HK-2 (cell line): ENCODE results near the gene PIP5KL1.

Experiments
- DNase-seq: peaks from one replicate; pipeline ENCODE4 v3.0.0-alpha.2; 2018; ENCODE audit not compliant: unreplicated experiment

Gene PIP5KL1

DNA sequence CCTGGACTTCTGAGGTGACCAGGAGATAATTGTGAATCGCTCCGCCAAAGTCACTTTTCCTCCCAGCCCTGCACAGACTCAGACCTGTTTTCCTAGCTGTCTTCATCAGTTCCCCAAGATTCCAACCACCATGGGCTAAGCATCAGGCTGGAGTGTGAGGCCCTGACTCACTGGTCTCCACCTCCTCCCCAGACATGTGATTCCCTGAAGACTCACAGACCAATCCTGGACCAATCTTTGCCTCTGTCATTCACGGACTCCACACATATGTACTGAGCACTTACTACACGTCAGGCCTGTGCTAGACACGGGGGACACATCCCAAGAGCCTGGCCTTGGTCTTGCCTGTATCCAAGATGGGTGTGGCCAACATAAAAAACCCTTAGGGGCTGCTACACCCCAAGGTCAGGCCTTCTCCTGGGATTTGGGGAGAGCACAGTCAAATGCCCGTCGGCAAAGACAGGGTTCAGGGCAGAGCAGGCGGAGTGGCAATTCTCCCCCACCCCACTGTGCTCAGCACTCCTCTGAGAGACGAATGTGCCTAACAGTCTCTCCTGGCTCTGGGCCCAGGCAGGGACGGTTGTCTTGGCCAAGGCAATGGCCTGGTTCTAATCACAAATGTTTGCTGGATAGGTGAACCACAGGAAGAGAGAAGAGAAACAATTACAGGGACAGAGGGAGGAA, 38.3 kb upstream of the PIP5KL1 start:
- DNase-seq: peak; percentile 40

- DNase-seq: peak; percentile 60
Measured at GRCh38 chr9:127968042-127968441, 37.5 kb upstream of the PIP5KL1 start.

DNA sequence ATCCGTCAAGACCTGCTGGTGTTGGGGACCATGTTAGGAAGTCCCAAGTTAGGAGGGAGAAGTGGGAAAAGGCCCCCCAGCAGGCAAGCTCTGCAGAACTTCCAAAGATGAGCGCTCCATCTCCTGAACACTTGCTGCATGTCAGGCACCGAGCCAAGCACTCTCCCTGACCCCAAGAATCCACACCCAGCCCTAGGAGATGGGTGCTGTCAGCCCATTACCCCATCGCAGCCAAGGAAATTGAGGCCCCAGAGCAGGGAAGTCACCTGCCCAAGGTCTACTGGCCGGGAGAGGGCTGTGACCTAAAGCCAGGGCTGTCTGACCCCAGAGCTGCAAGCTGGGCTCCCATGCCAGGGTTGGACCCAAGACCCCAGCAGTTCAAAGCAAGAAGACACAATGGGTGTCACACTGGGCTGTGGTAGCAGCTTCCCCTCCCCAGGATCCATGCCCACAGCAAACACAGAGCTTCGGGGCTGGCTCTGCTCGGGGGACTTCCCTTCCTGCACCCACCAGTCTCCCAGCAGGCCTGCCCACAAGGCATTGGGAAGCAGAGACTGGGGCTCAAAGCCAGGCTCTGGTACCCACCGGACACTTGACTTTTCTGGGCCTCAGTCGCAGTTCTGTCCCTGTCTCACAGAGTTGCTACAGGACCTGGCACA, 36.7 kb upstream of the PIP5KL1 start:
- no peak for DNase-seq

DNA sequence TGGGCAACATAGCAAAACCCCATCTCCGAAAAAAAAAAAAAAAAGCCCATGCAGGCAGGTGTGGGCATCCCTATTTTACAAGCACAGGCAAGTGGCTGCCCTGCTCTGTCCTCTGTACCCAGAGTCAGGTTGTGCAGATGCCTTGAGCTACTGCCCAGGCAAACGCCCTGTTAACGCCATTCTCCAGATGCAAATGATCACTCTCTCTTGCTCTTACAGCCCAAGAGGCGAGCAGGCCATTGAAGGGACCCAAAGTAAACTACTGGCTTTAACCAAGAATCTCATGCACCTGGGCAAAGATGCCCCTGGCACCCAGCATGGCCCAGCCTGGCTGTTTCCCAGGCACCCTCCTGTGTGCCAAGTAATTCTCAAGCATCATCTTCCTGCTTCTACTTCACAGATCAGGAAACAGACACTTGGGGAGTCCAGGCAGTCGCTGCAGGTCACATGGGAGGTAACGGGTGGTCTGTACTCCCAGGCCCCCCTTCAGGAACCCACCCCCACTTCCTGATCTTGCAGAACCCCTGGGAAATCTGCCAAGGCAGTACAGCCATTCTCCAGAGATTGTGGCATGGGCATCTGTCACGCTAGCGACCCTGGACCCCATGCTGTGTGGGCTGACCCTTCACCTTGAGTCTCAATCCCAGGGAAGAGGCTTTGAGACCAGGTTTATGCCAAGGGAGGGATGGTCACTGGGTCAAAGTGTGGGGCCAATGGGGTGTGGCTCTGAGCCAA, 36.0 kb upstream of the PIP5KL1 start:
- no peak for DNase-seq

DNA sequence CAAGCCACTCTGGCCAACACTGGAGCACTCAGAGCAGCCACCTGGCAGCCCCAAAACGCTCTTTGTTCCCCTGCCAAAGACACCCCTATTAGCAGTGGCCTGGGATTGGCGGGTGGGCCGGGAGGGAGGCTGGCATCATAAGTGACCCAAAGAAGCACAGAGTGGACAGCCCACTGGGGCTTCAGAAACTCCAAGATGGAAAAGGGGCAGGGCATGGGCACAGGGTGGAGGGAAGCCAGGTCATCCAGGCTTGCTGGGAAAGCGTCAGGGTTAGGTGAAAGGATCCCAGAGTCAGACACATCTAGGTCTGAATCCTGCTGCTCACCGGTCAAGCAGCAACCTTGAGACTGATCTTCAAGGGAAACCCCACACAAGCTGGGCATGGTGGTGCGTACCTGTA, 35.4 kb upstream of the PIP5KL1 start:
- no peak for DNase-seq

DNA sequence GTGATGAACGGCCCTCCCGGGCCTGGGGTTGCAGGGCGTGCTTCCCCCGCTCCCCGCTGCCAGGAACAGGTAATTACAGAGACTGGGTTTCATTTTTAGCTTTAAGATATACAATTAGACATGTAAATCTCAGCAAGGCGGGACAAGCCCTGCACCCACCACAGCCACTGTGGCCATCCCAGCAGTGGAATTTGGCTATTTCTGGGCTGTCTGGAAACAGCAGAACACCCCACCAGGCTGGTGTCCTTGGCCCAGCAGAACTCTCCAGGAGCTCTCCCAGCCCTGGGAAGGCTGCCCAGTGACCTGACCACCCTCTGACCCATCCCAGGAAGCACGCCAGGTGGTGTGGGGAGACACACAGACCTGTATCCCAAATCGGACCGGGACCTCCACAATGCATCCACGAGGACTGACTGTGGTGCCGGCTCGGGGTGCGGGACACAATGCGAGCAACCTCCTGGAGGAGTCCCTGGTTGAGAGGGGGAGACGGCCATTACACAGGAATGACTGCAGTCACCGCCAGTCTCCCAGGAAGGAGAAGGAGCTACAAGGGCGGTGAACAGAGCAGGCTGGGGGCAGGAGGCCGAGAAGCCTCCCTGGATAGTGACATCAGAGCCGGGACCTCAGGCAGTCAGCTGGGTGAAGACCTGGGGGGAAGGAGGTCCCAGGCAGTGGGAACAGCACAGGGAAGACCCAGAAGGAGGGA, 32.9 kb upstream of the PIP5KL1 start:
- no peak for DNase-seq

- no peak for DNase-seq
Measured at GRCh38 chr9:127963041-127963358, 32.4 kb upstream of the PIP5KL1 start.

GRCh38 chr9:127962278-127962677, 31.7 kb upstream of the PIP5KL1 start:
- DNase-seq: no peak

GRCh38 chr9:127961613-127962155, 31.1 kb upstream of the PIP5KL1 start:
- no peak for DNase-seq

GRCh38 chr9:127961155-127961490, 30.5 kb upstream of the PIP5KL1 start:
- no peak for DNase-seq

GRCh38 chr9:127960410-127961154, 30.0 kb upstream of the PIP5KL1 start:
- no peak for DNase-seq

DNA sequence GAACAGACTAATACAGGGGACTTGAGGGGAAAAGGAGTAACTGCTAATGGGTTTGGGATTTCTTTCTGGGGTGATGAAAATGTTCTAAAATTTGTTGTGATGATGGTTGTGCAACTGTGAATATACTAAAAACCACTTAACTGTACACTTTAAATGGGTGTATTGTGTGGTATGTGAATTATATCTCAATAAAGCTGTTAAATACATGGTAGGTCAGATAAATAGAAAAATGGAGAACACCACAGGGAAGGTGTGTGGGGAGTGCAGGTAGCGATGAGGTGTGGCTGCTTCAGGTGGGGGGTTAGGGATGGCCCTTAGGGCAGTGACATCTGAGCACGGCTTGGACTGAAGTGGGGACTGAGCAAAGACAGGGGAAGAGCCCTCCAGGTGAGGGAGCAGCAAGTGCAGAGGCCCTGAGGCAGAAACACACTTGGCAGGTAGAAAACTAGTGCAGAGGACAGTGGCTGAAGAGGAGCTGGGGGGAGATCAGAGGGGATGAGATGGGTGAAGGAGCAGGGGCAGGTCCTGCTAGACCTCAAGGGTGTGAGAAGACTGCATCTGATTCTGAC, 29.3 kb upstream of the PIP5KL1 start:
- no peak for DNase-seq

GRCh38 chr9:127959398-127959797, 28.8 kb upstream of the PIP5KL1 start:
- no peak for DNase-seq

DNA sequence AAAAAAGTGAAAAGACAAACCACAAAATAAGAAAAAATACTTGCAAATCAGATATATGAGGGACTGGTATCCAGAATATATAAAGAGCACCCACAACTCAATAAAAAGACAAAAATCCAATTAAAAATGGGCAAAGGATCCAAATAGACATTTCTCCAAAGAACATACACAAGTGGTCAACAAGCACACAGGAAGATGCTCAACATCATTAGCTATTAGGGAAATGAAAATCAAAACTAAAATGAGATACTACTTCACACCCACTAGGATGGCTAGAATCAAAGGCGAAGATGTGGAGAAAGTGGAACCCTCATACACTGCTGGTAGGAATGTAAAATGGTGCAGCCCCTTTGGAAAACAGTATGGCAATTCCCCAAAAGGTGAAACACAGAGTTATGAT, 28.2 kb upstream of the PIP5KL1 start:
- no peak for DNase-seq

GRCh38 chr9:127955294-127956015, 24.9 kb upstream of the PIP5KL1 start:
- peak; percentile 71 for DNase-seq

- DNase-seq: no peak
Measured at GRCh38 chr9:127954831-127955293, 24.3 kb upstream of the PIP5KL1 start.

DNA sequence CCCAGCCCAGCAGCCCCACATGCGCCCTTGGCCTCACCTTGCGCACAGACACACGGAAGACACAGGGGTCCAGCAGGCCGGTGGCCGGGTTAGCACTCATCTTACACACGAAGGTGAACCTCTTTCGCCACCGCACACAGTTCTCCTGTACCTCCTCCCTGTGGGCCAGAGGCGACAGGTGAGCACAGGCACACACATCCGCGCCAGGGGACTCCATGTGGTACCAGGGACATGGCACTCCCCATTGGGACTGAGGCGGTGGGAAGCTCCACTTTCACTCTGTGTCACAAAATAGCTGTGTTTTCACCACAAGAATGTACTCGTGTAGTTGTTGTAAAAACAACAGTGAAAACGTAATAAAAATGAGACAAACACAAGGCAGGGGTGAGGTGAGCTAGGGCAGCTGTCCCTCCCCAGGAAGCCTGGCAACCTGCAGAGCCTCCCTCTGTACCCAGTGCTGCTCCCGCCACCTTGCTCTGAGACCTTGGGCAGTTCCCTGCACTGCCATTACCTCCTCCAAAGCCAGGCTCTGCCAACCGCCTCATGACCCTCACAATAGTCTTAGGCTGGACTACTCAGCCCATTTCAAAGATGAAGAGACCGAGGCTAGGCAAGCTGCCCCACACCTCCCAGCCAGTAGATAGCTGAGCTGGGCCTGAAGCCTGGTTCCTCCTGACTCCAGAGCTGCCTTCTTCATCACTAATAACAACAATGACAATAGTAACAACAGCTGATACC, 23.4 kb upstream of the PIP5KL1 start:
- DNase-seq: no peak

DNA sequence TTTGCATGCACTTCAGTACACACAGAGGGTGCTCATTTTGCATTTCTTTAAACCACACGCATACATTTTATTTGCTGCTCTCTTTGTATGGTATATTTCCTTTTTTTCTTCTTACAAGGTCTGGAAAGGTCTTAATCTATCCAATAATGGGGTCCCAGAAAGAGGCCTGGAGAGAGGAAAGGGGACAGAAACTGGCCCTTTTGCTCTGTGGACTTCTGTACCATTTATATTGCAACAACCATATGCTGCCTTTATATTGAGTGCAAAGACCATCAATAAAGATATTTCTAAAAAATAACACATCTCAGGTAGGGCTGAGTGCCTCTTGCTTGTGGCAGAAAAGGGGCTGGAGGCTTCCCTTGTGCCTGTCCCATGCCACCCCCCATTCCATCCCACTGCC, 22.6 kb upstream of the PIP5KL1 start:
- DNase-seq: no peak

GRCh38 chr9:127950513-127951289, 20.1 kb upstream of the PIP5KL1 start:
- no peak for DNase-seq
